GM12878 (cell line): Measurements from ENCODE around the gene MUC21. TPM values are rescaled to one million over a fixed set of nuclear protein-coding genes. Genes with fewer than 3 reads are reported as not detected.

Source experiments
- CBFB ChIP-seq: IDR thresholded peaks from 2 replicates; pipeline ENCODE4 v1.6.1; 2016; ENCODE audit warnings: antibody characterized with exemption, low read depth
- CBX3 ChIP-seq: fragments of 200-600 bp; sonication (generic); IDR thresholded peaks from 2 replicates; pipeline ENCODE4 v1.6.1; 2016; ENCODE audit warnings: low read depth, borderline replicate concordance
- CREM ChIP-seq: IDR thresholded peaks from 2 replicates; pipeline ENCODE4 v1.6.1; 2014; ENCODE audit warnings: antibody characterized with exemption, low read depth
- FOXM1 ChIP-seq: IDR thresholded peaks from 2 replicates; pipeline ENCODE4 v1.6.1; 2012; ENCODE audit warnings: low read depth, mild to moderate bottlenecking, inconsistent platforms, low read length, moderate library complexity
- IKZF1 ChIP-seq: fragments of 450-650 bp; conservative IDR thresholded peaks from 2 replicates; pipeline ENCODE4 v1.6.1; 2017; ENCODE audit warnings: antibody characterized with exemption, mild to moderate bottlenecking
- IKZF2 ChIP-seq, 2 experiments: fragments of 450-650 bp; IDR thresholded peaks; 2 replicates each; pipeline ENCODE4 v1.6.1; 2017; ENCODE audit warnings: mild to moderate bottlenecking in 2 of 2, moderate library complexity in 2 of 2
- JUND ChIP-seq: IDR thresholded peaks from 2 replicates; pipeline ENCODE4 v1.6.1; 2012; ENCODE audit warnings: low read depth, mild to moderate bottlenecking, low read length, improper control_type of control experiment, moderate library complexity
- NFYA ChIP-seq: IDR thresholded peaks from 2 replicates; pipeline ENCODE4 v1.6.1; 2011; ENCODE audit warnings: low read depth, mild to moderate bottlenecking, low read length, improper control_type of control experiment, borderline replicate concordance
- PRDM15 ChIP-seq: fragments of 450-650 bp; formaldehyde crosslinking; IDR thresholded peaks from 2 replicates; pipeline ENCODE4 v1.4.0; 2020; ENCODE audit warnings: mild to moderate bottlenecking, moderate library complexity
- RELA ChIP-seq: fragments of 450-650 bp; IDR thresholded peaks from 2 replicates; pipeline ENCODE4 v1.8.0; 2014; ENCODE audit warnings: borderline replicate concordance; ENCODE audit not compliant: partially characterized antibody
- SIN3A ChIP-seq: IDR thresholded peaks from 2 replicates; pipeline ENCODE4 v1.6.1; 2012; ENCODE audit warnings: low read depth, low read length, improper control_type of control experiment
- SP1 ChIP-seq: IDR thresholded peaks from one replicate; pipeline ENCODE4 v1.6.1; 2011; ENCODE audit warnings: low read depth, low read length
- SREBF1 ChIP-seq: IDR thresholded peaks from 2 replicates; pipeline ENCODE4 v1.6.1; 2012; ENCODE audit warnings: mild to moderate bottlenecking, low read length
- SUZ12 ChIP-seq: fragments of 200-600 bp; sonication (generic); IDR thresholded peaks from one replicate; pipeline ENCODE4 v1.6.1; 2018; ENCODE audit warnings: antibody characterized with exemption, mild to moderate bottlenecking; ENCODE audit not compliant: unreplicated experiment
- TBL1XR1 ChIP-seq: IDR thresholded peaks from 2 replicates; pipeline ENCODE4 v1.6.1; 2012; ENCODE audit warnings: low read depth, low read length, improper control_type of control experiment
- TCF7 ChIP-seq: IDR thresholded peaks from 2 replicates; pipeline ENCODE4 v1.6.1; 2014; ENCODE audit warnings: antibody characterized with exemption, borderline replicate concordance
- WRNIP1 ChIP-seq: IDR thresholded peaks from 2 replicates; pipeline ENCODE4 v1.6.1; 2011; ENCODE audit warnings: low read depth, low read length, improper control_type of control experiment, borderline replicate concordance
- ZBTB4 ChIP-seq: fragments of 450-650 bp; formaldehyde crosslinking; IDR thresholded peaks from 2 replicates; pipeline ENCODE4 v1.4.0; 2022; ENCODE audit warnings: mild to moderate bottlenecking, moderate library complexity
- ZNF24 ChIP-seq: fragments of 450-650 bp; IDR thresholded peaks from 2 replicates; pipeline ENCODE4 v1.6.1; 2017; ENCODE audit warnings: antibody characterized with exemption, mild to moderate bottlenecking
- polyA plus RNA-seq, 11 experiments: library from polyadenylated mRNA; depleted of rRNA in 4 of 11; unstranded in 6 of 11; stranded (reverse) in 5 of 11; fragments of >200 nt; fragmentation: Nextera tagmentation in 4 of 11; fragmentation: Illumina TruSeq in 1 of 11; extraction: Ambion mirVana in 4 of 11; extraction: Trizol in 1 of 11; gene quantifications; 1 replicate in 1 of 11; 2 replicates in 10 of 11; pipeline versions ENCODE4 v1.2.1 to v1.2.3, GENCODE V29; 2011 to 2016; ENCODE audit warnings: inconsistent platforms in 2 of 11, missing spikeins in 2 of 11, low read depth in 1 of 11
- total RNA-seq, 4 experiments: library from RNA; depleted of rRNA in 3 of 4; stranded (reverse); fragments of >200 nt in 3 of 4; fragmentation: Illumina TruSeq in 1 of 4; extraction: Trizol in 1 of 4; gene quantifications; 2 replicates each; pipeline versions ENCODE4 v1.2.1 to v1.2.3, GENCODE V29; 2013 to 2021
- TF ChIP-seq, protein P1 (sequence below): fragments of 450-650 bp; IDR thresholded peaks from 2 replicates; pipeline ENCODE4 v1.6.1; 2016; ENCODE audit warnings: mild to moderate bottlenecking, moderate library complexity, borderline replicate concordance

Gene MUC21
- total and polyA plus RNA-seq, 10 of the 15 experiments (the other 5 are each of a cell fraction or from before 2014, with no cell fraction given) = 0.02 TPM; not detected in 9

DNA sequence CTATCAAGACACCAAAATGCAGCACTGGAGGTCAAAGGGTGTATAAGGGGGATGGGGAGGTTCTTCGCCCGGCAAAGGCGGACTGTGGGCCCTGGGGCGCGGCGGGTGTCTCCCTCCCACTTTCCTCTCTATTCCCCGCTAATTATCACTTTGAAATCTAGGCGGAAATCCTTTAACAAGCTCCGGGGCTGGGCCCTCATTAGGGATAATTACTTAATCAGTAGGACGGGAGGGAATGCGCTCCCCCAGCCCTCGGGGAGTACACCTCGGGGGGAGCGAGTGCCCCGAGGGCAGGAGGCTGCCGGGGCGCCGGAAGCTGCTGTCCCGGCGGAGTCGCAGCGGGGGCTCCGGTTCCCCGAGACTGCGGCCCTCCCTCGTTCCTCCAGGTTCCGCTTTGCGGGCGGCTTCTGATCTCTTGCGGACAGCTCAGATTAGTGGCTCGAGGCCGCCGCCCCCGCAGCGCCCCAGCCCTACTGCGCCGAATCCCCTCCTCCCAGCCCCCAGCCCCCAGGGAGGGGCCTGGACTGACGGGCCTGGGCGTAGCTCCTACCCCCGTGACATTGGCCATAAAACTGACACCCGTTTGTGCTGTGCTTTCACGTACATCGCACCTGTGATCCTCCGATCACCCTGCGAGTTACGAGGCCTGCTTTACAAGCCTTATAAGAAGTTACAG is 28.0 kb upstream of the MUC21 start (continued):
- no peak for TF ChIP-seq CBX3
- no peak for TF ChIP-seq NFYA
- no peak for TF ChIP-seq TCF7
- TF ChIP-seq FOXM1 = no peak
- TF ChIP-seq, protein P1, sequence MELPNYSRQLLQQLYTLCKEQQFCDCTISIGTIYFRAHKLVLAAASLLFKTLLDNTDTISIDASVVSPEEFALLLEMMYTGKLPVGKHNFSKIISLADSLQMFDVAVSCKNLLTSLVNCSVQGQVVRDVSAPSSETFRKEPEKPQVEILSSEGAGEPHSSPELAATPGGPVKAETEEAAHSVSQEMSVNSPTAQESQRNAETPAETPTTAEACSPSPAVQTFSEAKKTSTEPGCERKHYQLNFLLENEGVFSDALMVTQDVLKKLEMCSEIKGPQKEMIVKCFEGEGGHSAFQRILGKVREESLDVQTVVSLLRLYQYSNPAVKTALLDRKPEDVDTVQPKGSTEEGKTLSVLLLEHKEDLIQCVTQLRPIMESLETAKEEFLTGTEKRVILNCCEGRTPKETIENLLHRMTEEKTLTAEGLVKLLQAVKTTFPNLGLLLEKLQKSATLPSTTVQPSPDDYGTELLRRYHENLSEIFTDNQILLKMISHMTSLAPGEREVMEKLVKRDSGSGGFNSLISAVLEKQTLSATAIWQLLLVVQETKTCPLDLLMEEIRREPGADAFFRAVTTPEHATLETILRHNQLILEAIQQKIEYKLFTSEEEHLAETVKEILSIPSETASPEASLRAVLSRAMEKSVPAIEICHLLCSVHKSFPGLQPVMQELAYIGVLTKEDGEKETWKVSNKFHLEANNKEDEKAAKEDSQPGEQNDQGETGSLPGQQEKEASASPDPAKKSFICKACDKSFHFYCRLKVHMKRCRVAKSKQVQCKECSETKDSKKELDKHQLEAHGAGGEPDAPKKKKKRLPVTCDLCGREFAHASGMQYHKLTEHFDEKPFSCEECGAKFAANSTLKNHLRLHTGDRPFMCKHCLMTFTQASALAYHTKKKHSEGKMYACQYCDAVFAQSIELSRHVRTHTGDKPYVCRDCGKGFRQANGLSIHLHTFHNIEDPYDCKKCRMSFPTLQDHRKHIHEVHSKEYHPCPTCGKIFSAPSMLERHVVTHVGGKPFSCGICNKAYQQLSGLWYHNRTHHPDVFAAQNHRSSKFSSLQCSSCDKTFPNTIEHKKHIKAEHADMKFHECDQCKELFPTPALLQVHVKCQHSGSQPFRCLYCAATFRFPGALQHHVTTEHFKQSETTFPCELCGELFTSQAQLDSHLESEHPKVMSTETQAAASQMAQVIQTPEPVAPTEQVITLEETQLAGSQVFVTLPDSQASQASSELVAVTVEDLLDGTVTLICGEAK = peak; percentile 90
- TF ChIP-seq RELA = peak; percentile 23
- no peak for TF ChIP-seq PRDM15
- TF ChIP-seq CBFB = peak; percentile 82
- TF ChIP-seq SREBF1 = no peak; the same call in 1 of the 2 replicates
- TF ChIP-seq CREM = peak; percentile 46; the same call in 1 of the 2 replicates
- TF ChIP-seq SP1 = peak; percentile 39
- no peak for TF ChIP-seq JUND
- no peak for TF ChIP-seq WRNIP1
- TF ChIP-seq TBL1XR1 = no peak
- TF ChIP-seq SUZ12 = no peak
- TF ChIP-seq IKZF1 = peak; percentile 82
- no peak for TF ChIP-seq ZBTB4 (CRISPR knock-in tag)
- TF ChIP-seq SIN3A = no peak
- no peak for TF ChIP-seq ZNF24
- TF ChIP-seq IKZF2 (IDR thresholded peaks at IDR 0.05) = peak; percentile 41 to 46; a peak in 3 of 4 replicates
